ENCODE measurements around the gene SLC22A7. TPM values are rescaled to one million over a fixed set of nuclear protein-coding genes. Genes with fewer than 3 reads are reported as not detected.
"Not testable (repeated sequence)": the region's sequence is repeated elsewhere in the genome, so short reads cannot be mapped to it uniquely, and the experiment has no call there.

SLC22A7 gene
- total and polyA plus RNA-seq, 2 experiments from 2014 or later = 0.51 TPM; not detected in 1

GRCh38 chr6:43339168-43339567 lies 41.1 kb downstream of the SLC22A7 start:
- DNase-seq (ENCODE audit: low read depth in 1 of 2, low spot score in 1 of 2) = no peak
- no peaks in the 10 kb centered on the region for H3K4me1 ChIP-seq (ENCODE audit: low read depth)
- peaks cover 61% of the 10 kb centered on the region for H3K36me3 ChIP-seq
- no peaks in the 10 kb centered on the region for H3K27me3 ChIP-seq
- no peak overlapping the region for H3K27ac ChIP-seq
- no peaks in the 10 kb centered on the region for H3K9me3 ChIP-seq (ENCODE audit: low read depth)
- no peak for TF ChIP-seq CTCF (IDR thresholded peaks at IDR 0.05; ENCODE audit: low read depth, low read length)
- H3K4me3 ChIP-seq = no peak overlapping the region

- DNase-seq (ENCODE audit: low read depth in 1 of 2, low spot score in 1 of 2) = not testable (repeated sequence)
Measured at GRCh38 chr6:43346243-43346642, 48.2 kb downstream of the SLC22A7 start.

GRCh38 chr6:43347021-43347420 lies 49.0 kb downstream of the SLC22A7 start:
- no peaks in the 10 kb centered on the region for H3K4me1 ChIP-seq (ENCODE audit: low read depth)
- TF ChIP-seq CTCF (IDR thresholded peaks at IDR 0.05; ENCODE audit: low read depth, low read length) = no peak
- H3K27me3 ChIP-seq = no peaks in the 10 kb centered on the region
- H3K4me3 ChIP-seq = no peak overlapping the region
- no peak for DNase-seq (ENCODE audit: low read depth in 1 of 2, low spot score in 1 of 2)
- no peaks in the 10 kb centered on the region for H3K9me3 ChIP-seq (ENCODE audit: low read depth)
- no peak overlapping the region for H3K27ac ChIP-seq
- H3K36me3 ChIP-seq = peaks cover 52% of the 10 kb centered on the region

More at GRCh38 chr6:43346243-43346642, 48.2 kb downstream of the SLC22A7 start:
- not testable (repeated sequence) for H3K27me3 ChIP-seq; H3K9me3 ChIP-seq (ENCODE audit: low read depth); H3K4me3 ChIP-seq; H3K4me1 ChIP-seq (ENCODE audit: low read depth); H3K27ac ChIP-seq
- H3K36me3 ChIP-seq = peaks cover 55% of the 10 kb centered on the region

GRCh38 chr6:43347444-43347843 lies 49.4 kb downstream of the SLC22A7 start:
- Histone ChIP-seq H3K36me3 (peaks cover 48% of the 10 kb centered on the region), H3K27ac (no peak overlapping the region), H3K4me3 (no peak overlapping the region), H3K27me3 (no peaks in the 10 kb centered on the region), H3K4me1 (ENCODE audit: low read depth) (no peaks in the 10 kb centered on the region), H3K9me3 (ENCODE audit: low read depth) (no peaks in the 10 kb centered on the region)
- TF ChIP-seq CTCF (IDR thresholded peaks at IDR 0.05; ENCODE audit: low read depth, low read length) = no peak
- DNase-seq (ENCODE audit: low read depth in 1 of 2, low spot score in 1 of 2) = no peak

GRCh38 chr6:43351951-43352350 lies 53.9 kb downstream of the SLC22A7 start:
- not testable (repeated sequence) for DNase-seq (ENCODE audit: low read depth in 1 of 2, low spot score in 1 of 2); H3K27me3 ChIP-seq; H3K27ac ChIP-seq; H3K9me3 ChIP-seq (ENCODE audit: low read depth); H3K4me3 ChIP-seq; H3K4me1 ChIP-seq (ENCODE audit: low read depth)
- peaks cover 53% of the 10 kb centered on the region for H3K36me3 ChIP-seq

Other genes starting within 250 kb of the SLC22A7 start
- gene CUL7, start 244.4 kb upstream of the SLC22A7 start, total RNA-seq = 43.5 and 65.8 TPM in 2 replicates
- gene CUL7, start 244.4 kb upstream of the SLC22A7 start, polyA plus RNA-seq = 33.1 and 44.9 TPM in 2 replicates
- 49.1 and 76.8 TPM in 2 replicates for gene MRPL2, start 238.8 kb upstream of the SLC22A7 start, total RNA-seq
- gene MRPL2, start 238.8 kb upstream of the SLC22A7 start, polyA plus RNA-seq = 148 and 188 TPM in 2 replicates
- gene KLC4, start 238.6 kb upstream of the SLC22A7 start, total RNA-seq = 44.3 and 57.2 TPM in 2 replicates
- gene KLC4, start 238.6 kb upstream of the SLC22A7 start, polyA plus RNA-seq = 38.4 and 60.5 TPM in 2 replicates
- 103 and 115 TPM in 2 replicates for gene PTK7, start 221.9 kb upstream of the SLC22A7 start, total RNA-seq
- gene PTK7, start 221.9 kb upstream of the SLC22A7 start, polyA plus RNA-seq = 75.8 and 88.0 TPM in 2 replicates
- 72.1 and 76.8 TPM in 2 replicates for gene SRF, start 127.0 kb upstream of the SLC22A7 start, total RNA-seq
- gene SRF, start 127.0 kb upstream of the SLC22A7 start, polyA plus RNA-seq = 9.7 and 10.2 TPM in 2 replicates
- 34.8 and 76.0 TPM in 2 replicates for gene CUL9, start 116.1 kb upstream of the SLC22A7 start, total RNA-seq
- gene CUL9, start 116.1 kb upstream of the SLC22A7 start, polyA plus RNA-seq = 29.0 and 44.2 TPM in 2 replicates
- gene DNPH1, start 68.8 kb upstream of the SLC22A7 start, total RNA-seq = 111 and 176 TPM in 2 replicates
- 138 and 209 TPM in 2 replicates for gene DNPH1, start 68.8 kb upstream of the SLC22A7 start, polyA plus RNA-seq
- 0.60 and 1.0 TPM in 2 replicates for gene TTBK1, start 54.8 kb upstream of the SLC22A7 start, total RNA-seq
- 0.15 and 0.17 TPM in 2 replicates for gene TTBK1, start 54.8 kb upstream of the SLC22A7 start, polyA plus RNA-seq
- 1.4 and 5.2 TPM in 2 replicates for gene CRIP3, start 10.6 kb downstream of the SLC22A7 start, total RNA-seq
- gene CRIP3, start 10.6 kb downstream of the SLC22A7 start, polyA plus RNA-seq = 3.6 and 3.8 TPM in 2 replicates
- gene ZNF318, start 71.4 kb downstream of the SLC22A7 start, total RNA-seq = 14.8 and 27.2 TPM in 2 replicates
- 16.2 and 22.9 TPM in 2 replicates for gene ZNF318, start 71.4 kb downstream of the SLC22A7 start, polyA plus RNA-seq
- gene ABCC10, start 129.3 kb downstream of the SLC22A7 start, total RNA-seq = 19.8 and 25.6 TPM in 2 replicates
- gene ABCC10, start 129.3 kb downstream of the SLC22A7 start, polyA plus RNA-seq = 20.6 and 29.4 TPM in 2 replicates
- gene DLK2, start 157.3 kb downstream of the SLC22A7 start, total RNA-seq = 4.4 and 5.2 TPM in 2 replicates
- 4.6 and 5.0 TPM in 2 replicates for gene DLK2, start 157.3 kb downstream of the SLC22A7 start, polyA plus RNA-seq
- gene TJAP1, start 179.3 kb downstream of the SLC22A7 start, total RNA-seq = 24.7 and 31.2 TPM in 2 replicates
- 23.1 and 25.8 TPM in 2 replicates for gene TJAP1, start 179.3 kb downstream of the SLC22A7 start, polyA plus RNA-seq
- gene LRRC73, start 212.1 kb downstream of the SLC22A7 start, total RNA-seq = 3.3 and 3.4 TPM in 2 replicates
- gene LRRC73, start 212.1 kb downstream of the SLC22A7 start, polyA plus RNA-seq = 2.9 and 4.6 TPM in 2 replicates
- 145 and 195 TPM in 2 replicates for gene YIPF3, start 218.7 kb downstream of the SLC22A7 start, total RNA-seq
- gene YIPF3, start 218.7 kb downstream of the SLC22A7 start, polyA plus RNA-seq = 123 and 134 TPM in 2 replicates
- 20.7 and 28.6 TPM in 2 replicates for gene POLR1C, start 218.8 kb downstream of the SLC22A7 start, total RNA-seq
- 27.9 and 38.8 TPM in 2 replicates for gene POLR1C, start 218.8 kb downstream of the SLC22A7 start, polyA plus RNA-seq

Measured in cardiac muscle cell (in vitro differentiated cells and primary cell).